ENCODE results near the gene MPV17.
"Not testable (repeated sequence)": the region's sequence is repeated elsewhere in the genome, so short reads cannot be mapped to it uniquely, and the experiment has no call there.

MPV17 gene

DNA sequence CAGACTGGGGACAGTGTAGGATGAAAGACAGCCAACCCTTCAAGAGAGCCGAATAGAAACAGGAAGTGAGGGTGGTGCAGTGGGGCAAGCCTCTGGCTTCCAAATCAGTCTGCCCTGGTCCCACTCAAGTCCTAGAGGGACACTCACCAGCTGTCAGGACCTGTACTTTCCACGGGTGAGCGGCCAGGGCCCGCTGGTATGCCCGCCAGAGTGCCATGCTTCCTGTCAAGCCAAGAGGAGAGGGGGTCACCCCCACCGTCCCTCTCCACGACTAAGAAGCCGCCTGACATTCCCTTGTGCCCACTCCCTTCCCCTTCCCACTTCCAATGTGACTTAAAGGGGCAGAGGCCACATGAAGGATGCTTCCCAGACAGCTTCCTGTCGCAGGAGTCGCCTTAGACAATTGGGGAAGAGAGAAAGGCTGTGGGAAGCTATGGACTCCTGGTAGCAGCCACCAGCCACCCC is 564 bp downstream of the MPV17 start:
- DNase-seq, result no peak

DNA sequence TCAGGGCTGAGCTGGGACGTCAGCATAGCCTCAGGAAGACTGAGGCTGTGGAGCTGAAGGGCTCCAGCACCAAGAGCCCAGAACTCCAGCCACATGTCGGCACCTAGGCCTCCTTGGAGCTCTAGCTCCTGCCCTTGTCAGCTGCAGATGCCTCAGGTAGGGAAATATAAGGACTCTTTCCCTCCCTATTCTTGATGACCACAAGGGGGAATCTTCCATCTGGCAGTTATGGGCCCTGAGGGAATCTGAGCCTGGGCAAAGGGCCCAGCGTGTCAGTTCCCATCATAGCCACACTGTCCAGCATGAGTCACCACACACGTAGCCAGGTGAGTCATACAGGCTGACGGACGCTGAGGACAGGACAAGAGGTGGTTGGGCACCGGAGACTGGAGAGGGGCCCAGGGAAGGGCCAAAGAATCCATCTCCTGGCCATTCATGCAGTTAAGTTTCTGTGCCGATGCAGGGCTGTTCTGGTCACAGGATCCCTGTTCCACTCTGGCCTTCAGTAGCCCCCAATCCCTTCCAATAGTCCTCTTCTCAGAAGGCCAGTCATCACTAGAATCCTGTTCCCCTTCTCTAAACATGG is 1.8 kb downstream of the MPV17 start:
- DNase-seq, result no peak

DNA sequence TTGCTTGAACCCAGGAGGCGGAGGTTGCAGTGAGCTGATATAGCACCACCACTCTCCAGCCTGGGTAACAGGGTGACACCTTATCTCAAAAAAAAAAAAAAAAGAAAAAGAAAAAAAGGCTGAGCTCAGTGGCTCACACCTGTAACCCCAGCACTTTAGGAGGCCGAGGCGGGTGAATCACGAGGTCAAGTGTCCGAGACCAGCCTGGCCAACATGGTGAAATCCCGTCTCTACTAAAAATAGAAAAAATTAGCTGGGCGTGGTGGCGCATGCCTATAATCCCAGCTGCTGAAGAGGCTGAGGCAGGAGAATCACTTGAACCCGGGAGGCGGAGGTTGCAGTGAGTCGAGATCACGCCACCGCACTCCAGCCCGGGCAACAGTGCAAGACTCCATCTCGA is 3.1 kb downstream of the MPV17 start:
- not testable (repeated sequence) for DNase-seq

- DNase-seq, result no peak
Observed at GRCh38 chr2:27316655-27317412, 6.1 kb downstream of the MPV17 start.

GRCh38 chr2:27315122-27315521 is 7.8 kb downstream of the MPV17 start:
- no peak for DNase-seq

DNA sequence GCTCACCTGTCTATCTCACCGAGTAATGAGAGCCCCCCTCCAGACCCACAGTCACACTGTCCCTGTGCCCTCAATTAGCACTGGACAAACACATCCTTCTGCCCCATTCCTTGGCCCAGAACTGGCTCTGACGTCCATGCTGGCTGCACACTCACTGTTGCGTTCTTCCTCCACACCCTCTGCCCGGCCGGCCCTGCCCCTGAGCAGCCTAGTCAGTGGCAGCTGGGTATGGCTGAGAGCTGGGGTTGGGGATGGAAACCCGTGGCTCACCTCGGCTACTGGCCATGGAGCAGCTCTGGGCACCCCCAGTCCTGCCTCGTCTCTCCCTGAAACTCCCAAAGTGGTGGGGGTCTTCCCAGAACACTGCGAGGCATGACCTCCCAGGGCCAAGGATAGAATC is 8.2 kb downstream of the MPV17 start:
- DNase-seq, result no peak

DNA sequence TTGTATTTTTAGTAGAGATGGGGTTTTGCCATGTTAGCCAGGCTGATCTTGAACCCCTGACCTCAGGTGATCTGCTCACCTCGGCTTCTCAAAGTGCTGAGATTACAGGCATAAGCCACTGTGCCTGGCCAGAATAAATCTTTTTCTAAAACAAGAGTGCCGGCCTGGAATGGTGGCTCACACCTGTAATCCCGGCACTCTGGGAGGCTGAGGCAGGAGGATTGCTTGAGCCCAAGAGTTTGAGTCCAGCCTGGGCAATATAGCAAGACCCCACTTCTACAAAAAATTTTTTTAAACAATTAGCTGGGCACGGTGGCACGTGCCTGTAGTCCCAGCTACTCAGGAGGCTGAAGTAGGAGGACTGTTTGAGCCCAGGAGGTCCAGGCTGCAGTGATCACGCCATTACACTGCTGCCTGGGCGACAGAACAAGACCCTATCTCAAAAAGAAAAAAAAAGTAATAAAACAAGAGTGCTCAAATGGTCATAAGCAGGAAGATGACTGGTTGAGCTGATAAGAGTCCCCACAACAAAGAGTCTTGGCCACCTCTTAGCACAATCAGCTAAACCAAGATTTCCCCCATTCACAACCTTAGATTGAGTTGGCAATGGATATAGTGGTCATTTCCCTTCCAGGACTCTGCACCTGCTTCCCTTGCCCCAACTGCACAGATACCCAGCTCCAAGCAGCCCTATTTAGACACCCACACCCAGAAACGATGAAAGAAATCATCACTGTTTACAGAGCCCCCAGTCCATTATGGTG is 8.8 kb downstream of the MPV17 start:
- DNase-seq, result no peak

DNA sequence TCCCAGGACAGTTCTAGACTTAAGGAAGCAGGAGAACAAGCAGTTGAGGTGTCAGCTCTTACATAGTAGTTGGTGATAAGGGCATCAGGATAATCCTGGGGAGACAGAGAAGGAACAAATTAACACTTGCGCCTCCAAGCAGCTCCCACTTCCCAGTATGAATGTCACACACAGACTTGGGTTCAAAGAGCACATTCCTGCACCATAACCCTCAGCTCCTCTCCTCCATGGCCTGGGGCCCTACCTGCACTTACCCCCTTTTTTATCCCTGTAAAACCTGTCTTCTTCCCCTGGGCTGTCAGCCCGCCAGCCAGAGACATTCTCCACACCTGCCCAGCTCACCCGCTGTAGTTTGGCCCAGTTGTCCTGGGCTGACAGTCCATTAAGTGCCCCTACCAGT is 10.7 kb downstream of the MPV17 start:
- no peak for DNase-seq

GRCh38 chr2:27309651-27310050 is 13.2 kb downstream of the MPV17 start:
- no peak for DNase-seq

GRCh38 chr2:27308359-27308881 is 14.5 kb downstream of the MPV17 start, which contains the start of gene UCN:
UCN (minus strand) TSS chr2:27308445; CDS start chr2:27307895, 550 bp downstream.
- no peak for DNase-seq

- no peak for DNase-seq
Observed at GRCh38 chr2:27307545-27308358, 15.1 kb downstream of the MPV17 start.

- DNase-seq, result no peak
Observed at GRCh38 chr2:27307287-27307544, 15.7 kb downstream of the MPV17 start.

GRCh38 chr2:27306573-27307286 is 16.2 kb downstream of the MPV17 start:
- DNase-seq, result no peak

GRCh38 chr2:27306136-27306535 is 16.8 kb downstream of the MPV17 start:
- DNase-seq, result no peak

DNA sequence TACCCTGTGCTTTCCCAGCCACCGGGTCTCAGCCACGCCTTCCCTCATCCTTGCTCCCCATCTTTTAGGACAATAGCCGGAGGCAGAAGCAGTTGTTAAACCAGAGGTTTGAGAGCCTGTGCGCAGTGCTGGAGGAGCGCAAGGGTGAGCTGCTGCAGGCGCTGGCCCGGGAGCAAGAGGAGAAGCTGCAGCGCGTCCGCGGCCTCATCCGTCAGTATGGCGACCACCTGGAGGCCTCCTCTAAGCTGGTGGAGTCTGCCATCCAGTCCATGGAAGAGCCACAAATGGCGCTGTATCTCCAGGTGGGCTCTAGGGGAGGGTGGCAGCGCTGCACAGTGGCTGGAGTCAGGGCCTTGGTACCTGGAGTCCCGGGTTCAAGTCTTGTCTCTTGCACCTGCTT is 17.4 kb downstream of the MPV17 start:
- DNase-seq, result no peak

GRCh38 chr2:27304488-27305240 is 18.2 kb downstream of the MPV17 start:
- DNase-seq, result no peak

- no peak for DNase-seq
Observed at GRCh38 chr2:27303093-27304025, 19.5 kb downstream of the MPV17 start.

- DNase-seq, result not testable (repeated sequence)
Observed at GRCh38 chr2:27300606-27301005, 22.3 kb downstream of the MPV17 start.

DNA sequence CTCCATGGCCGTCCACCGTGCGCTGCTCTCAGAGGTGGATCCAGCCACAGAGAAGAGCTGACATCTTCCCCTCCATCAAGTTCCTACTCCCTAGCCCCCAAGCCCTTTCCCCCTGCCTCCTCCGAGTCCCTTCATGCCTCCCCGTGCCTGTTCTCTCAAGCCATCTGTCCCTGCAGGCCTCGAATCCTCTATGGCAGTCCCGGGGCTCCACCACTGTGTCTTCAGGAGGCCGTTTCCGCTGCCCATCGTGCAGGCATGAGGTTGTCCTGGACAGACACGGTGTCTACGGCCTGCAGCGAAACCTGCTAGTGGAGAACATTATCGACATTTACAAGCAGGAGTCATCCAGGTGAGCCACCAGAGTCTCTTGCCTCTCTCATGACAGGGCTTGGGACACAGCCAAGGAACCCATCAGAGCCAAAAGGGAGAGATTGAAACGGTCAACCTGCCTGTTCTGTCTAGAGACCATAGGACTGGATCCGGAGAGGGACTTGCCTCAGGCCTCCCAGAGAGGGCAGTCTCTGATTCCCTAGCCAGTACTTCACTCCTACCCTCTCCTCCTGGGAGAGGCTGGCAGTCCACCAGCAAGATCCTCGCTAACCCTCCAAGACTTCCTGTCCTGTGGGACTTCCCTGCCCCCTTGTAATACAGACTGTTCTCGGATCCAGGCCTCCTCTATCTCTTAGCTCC is 24.4 kb downstream of the MPV17 start:
- DNase-seq, result no peak

- DNase-seq, result no peak
Observed at GRCh38 chr2:27297195-27297594, 25.7 kb downstream of the MPV17 start.

All from activated CD4-positive, CD25-positive, alpha-beta regulatory T cell (primary cell).